Measurements from ENCODE around the gene CNIH3. TPM values are rescaled to one million over a fixed set of nuclear protein-coding genes. Genes with fewer than 3 reads are reported as not detected.
A peak's percentile ranks its signal among the peaks of the same experiment; 100 is the strongest.

The CNIH3 gene
- total and polyA plus RNA-seq, 7 experiments from 2014 or later, result 1.0 to 4.2 (median 2.0) TPM

DNA sequence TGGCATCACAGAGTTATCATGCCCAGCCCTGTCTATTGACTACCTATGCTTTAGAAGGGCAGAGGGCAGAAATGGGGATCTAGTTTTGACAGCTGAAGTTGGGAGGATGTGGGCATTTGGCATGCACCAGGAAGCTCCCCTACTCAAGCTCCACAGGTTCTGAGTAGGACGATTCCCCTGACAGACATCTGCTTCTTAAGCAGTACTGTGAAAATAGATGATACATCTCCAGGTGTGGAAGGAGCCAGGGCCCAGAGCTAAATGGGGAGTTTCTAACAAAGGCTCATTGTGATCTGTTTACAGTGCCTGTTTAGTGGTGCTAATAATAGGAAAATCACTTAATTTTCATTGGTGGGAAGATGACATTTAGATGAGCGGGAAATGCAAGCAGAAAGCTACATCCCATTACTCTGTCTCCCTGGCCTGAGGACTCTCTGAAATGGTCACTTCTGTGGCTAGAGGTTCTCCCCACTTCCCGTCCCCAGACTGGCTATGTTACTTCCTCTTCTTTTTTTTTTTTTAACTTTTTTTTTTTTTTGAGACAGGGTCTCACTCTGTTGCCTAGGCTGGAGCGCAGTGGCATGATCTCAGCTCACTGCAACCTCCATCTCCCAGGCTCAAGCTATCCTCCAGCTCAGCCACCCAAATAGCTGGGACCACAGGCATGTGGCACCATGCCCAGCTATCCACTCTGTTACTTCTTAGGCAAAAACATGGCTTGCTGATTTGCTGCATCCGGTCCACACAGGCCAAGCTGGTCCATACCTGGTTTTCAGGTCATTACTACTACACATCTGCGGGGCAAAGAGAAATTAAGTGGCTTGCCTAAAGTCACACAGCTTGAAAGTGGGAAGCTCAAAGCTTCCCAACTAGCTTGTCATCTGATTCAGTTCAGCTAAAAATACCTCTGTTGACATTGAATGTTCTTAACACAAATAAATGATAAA lies 23.2 kb upstream of the CNIH3 start:
- Mint-ChIP-seq H3K27ac (no peak overlapping the region), H3K4me3 (no peak overlapping the region), H3K4me1 (peaks cover 0 to 13% (median 0%) of the 10 kb centered on the region in 7 donors), H3K36me3 (peaks cover 0 to 15% (median 4%) of the 10 kb centered on the region in 5 donors), H3K27me3 (peaks cover 0 to 16% (median 0%) of the 10 kb centered on the region in 5 donors), H3K9me3 (peaks cover 0 to 8% (median 0%) of the 10 kb centered on the region in 11 donors)
- Histone ChIP-seq H3K27me3 (ENCODE audit: control insufficient read depth in 2 of 2, insufficient read depth in 2 of 2, low read length in 2 of 2) (no peaks in the 10 kb centered on the region), H3K36me3 (ENCODE audit: control insufficient read depth in 2 of 3, insufficient read depth in 3 of 3, low read length in 3 of 3) (no peaks in the 10 kb centered on the region), H3K9me3 (ENCODE audit: control insufficient read depth in 2 of 3, low read length in 3 of 3) (no peaks in the 10 kb centered on the region), H3K4me1 (ENCODE audit: control insufficient read depth in 2 of 2, insufficient read depth in 2 of 2, low read length in 2 of 2) (no peaks in the 10 kb centered on the region), H3K4me3 (ENCODE audit: low read length) (no peak overlapping the region), H3K27ac (ENCODE audit: low read depth, low read length) (no peak overlapping the region)
- ATAC-seq (peak; percentile 65), DNase-seq (no peak)
- POLR2A ChIA-PET, result no interaction called here
- CTCF ChIA-PET, result interaction anchor here (1.0 kb wide), 1 partner anchor 12 kb away, joined by 3 read pairs; no protein-coding TSS in a partner anchor
- intact Hi-C loops (cut with micrococcal nuclease), result no loop called here

DNA sequence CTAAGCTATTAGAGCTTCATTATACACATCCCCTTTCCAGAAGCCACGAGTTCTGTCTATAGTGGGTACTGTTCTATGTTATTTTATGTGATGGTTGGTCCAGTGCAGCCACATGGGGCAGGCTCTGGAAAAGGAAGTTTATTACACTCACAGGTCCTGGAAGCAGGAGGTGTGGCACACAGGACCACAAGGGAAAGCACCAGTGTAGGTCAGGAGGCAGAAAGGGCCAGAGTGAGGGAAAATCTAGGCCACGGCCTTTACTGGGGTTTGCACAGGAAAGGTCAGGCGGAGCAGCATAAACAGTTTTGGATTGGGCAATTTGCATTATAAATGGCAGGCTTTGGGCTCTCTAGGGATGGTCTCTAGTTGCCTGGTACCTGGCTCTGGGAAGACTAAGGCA lies 21.8 kb upstream of the CNIH3 start:
- Mint-ChIP-seq H3K27me3 (peaks cover 0 to 23% (median 0%) of the 10 kb centered on the region in 5 donors), H3K27ac (no peak overlapping the region), H3K9me3 (peaks cover 0 to 8% (median 0%) of the 10 kb centered on the region in 11 donors), H3K4me1 (peaks cover 0 to 13% (median 0%) of the 10 kb centered on the region in 7 donors), H3K4me3 (no peak overlapping the region), H3K36me3 (peaks cover 0 to 11% (median 0%) of the 10 kb centered on the region in 5 donors)
- Histone ChIP-seq H3K4me3 (ENCODE audit: low read length) (no peak overlapping the region), H3K27ac (ENCODE audit: low read depth, low read length) (no peak overlapping the region), H3K9me3 (ENCODE audit: control insufficient read depth in 2 of 3, low read length in 3 of 3) (no peaks in the 10 kb centered on the region), H3K36me3 (ENCODE audit: control insufficient read depth in 2 of 3, insufficient read depth in 3 of 3, low read length in 3 of 3) (no peaks in the 10 kb centered on the region), H3K4me1 (ENCODE audit: control insufficient read depth in 2 of 2, insufficient read depth in 2 of 2, low read length in 2 of 2) (no peaks in the 10 kb centered on the region), H3K27me3 (ENCODE audit: control insufficient read depth in 2 of 2, insufficient read depth in 2 of 2, low read length in 2 of 2) (no peaks in the 10 kb centered on the region)
- POLR2A ChIA-PET, result no interaction called here
- DNase-seq (no peak), ATAC-seq (no peak)
- CTCF ChIA-PET, result no interaction called here
- intact Hi-C loops (cut with micrococcal nuclease), result no loop called here

DNA sequence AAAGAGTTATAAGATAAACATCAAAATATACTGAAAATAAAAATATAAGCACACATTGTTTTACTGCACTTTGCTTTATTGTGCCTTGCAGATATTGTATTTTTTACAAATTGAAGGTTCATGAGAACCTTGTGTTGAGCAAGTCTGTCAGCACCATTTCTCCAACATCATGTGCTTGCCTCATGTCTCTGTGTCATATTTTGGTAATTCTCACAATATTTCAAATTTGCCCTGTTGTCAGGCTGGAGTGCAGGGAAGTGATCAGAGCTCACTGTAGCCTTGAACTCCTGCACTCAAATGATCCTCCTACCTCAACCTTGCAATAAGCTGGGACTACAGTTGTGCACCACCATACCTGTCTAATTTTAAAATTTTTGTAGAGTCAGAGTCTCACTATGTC lies 21.3 kb upstream of the CNIH3 start:
- peak overlapping the region in 1 of 10 donors; percentile 21 for H3K4me3 Mint-ChIP-seq
- DNase-seq (no peak), ATAC-seq (no peak)
- H3K9me3 Mint-ChIP-seq, result peaks cover 0 to 8% (median 0%) of the 10 kb centered on the region in 11 donors
- peaks cover 0 to 9% (median 0%) of the 10 kb centered on the region in 5 donors for H3K36me3 Mint-ChIP-seq
- no peak overlapping the region for H3K4me3 ChIP-seq (ENCODE audit: low read length)
- POLR2A ChIA-PET, result no interaction called here
- no peaks in the 10 kb centered on the region for H3K36me3 ChIP-seq (ENCODE audit: control insufficient read depth in 2 of 3, insufficient read depth in 3 of 3, low read length in 3 of 3)
- CTCF ChIA-PET, result no interaction called here
- peaks cover 0 to 23% (median 0%) of the 10 kb centered on the region in 5 donors for H3K27me3 Mint-ChIP-seq
- H3K4me1 Mint-ChIP-seq, result peaks cover 0 to 13% (median 0%) of the 10 kb centered on the region in 7 donors
- H3K27ac Mint-ChIP-seq, result no peak overlapping the region
- H3K4me1 ChIP-seq (ENCODE audit: control insufficient read depth in 2 of 2, insufficient read depth in 2 of 2, low read length in 2 of 2), result no peaks in the 10 kb centered on the region
- H3K9me3 ChIP-seq (ENCODE audit: control insufficient read depth in 2 of 3, low read length in 3 of 3), result no peaks in the 10 kb centered on the region
- no peak overlapping the region for H3K27ac ChIP-seq (ENCODE audit: low read depth, low read length)
- H3K27me3 ChIP-seq (ENCODE audit: control insufficient read depth in 2 of 2, insufficient read depth in 2 of 2, low read length in 2 of 2), result no peaks in the 10 kb centered on the region
- intact Hi-C loops (cut with micrococcal nuclease), result no loop called here

DNA sequence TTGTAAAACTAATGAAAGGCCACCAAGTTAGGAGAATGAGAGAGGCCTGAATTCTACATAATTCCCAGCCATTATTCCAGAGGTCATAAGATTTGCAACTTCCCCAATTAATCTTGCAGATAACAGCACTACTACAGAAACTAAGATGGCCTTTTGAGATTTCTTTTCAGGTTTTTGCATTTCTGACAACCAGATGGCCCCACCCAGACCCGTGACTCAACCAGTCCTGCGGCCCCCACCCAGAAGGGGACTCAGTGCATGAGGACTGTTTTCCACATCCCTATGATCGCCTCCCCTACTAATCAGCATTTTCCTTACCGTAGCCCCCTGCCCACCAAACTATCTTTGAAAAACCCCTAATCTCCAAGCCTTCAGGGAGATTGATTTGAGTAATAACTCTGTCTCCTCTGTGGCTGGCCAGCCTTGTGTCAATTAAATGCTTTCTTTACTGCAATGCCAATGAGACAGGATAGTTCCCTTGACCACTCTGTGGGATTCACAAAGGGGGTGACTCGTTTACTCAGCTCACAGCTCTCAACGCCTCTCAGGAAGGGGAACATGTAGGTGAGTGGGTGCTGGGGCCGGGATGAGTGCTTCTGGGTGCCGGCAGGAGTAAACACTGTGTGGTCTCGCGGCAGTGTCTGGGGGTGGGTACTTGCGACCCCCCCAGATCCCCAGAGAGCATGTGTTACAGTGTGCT lies 10.5 kb upstream of the CNIH3 start:
- H3K27ac ChIP-seq (ENCODE audit: low read depth, low read length), result no peak overlapping the region
- intact Hi-C loops (cut with micrococcal nuclease), result no loop called here
- ChIA-PET POLR2A (no interaction called here), CTCF (no interaction called here)
- DNase-seq (no peak), ATAC-seq (no peak)
- no peaks in the 10 kb centered on the region for H3K36me3 ChIP-seq (ENCODE audit: control insufficient read depth in 2 of 3, insufficient read depth in 3 of 3, low read length in 3 of 3)
- no peaks in the 10 kb centered on the region for H3K27me3 ChIP-seq (ENCODE audit: control insufficient read depth in 2 of 2, insufficient read depth in 2 of 2, low read length in 2 of 2)
- H3K27ac Mint-ChIP-seq, result no peak overlapping the region
- peaks cover 0 to 3% (median 0%) of the 10 kb centered on the region in 7 donors for H3K4me1 Mint-ChIP-seq
- H3K9me3 ChIP-seq (ENCODE audit: control insufficient read depth in 2 of 3, low read length in 3 of 3), result no peaks in the 10 kb centered on the region
- H3K4me3 ChIP-seq (ENCODE audit: low read length), result no peak overlapping the region
- peaks cover 0 to 6% (median 0%) of the 10 kb centered on the region in 5 donors for H3K36me3 Mint-ChIP-seq
- H3K27me3 Mint-ChIP-seq, result peaks cover 16 to 65% (median 22%) of the 10 kb centered on the region in 5 donors
- peaks cover 0 to 3% (median 0%) of the 10 kb centered on the region in 11 donors for H3K9me3 Mint-ChIP-seq
- no peak overlapping the region for H3K4me3 Mint-ChIP-seq
- H3K4me1 ChIP-seq (ENCODE audit: control insufficient read depth in 2 of 2, insufficient read depth in 2 of 2, low read length in 2 of 2), result no peaks in the 10 kb centered on the region

DNA sequence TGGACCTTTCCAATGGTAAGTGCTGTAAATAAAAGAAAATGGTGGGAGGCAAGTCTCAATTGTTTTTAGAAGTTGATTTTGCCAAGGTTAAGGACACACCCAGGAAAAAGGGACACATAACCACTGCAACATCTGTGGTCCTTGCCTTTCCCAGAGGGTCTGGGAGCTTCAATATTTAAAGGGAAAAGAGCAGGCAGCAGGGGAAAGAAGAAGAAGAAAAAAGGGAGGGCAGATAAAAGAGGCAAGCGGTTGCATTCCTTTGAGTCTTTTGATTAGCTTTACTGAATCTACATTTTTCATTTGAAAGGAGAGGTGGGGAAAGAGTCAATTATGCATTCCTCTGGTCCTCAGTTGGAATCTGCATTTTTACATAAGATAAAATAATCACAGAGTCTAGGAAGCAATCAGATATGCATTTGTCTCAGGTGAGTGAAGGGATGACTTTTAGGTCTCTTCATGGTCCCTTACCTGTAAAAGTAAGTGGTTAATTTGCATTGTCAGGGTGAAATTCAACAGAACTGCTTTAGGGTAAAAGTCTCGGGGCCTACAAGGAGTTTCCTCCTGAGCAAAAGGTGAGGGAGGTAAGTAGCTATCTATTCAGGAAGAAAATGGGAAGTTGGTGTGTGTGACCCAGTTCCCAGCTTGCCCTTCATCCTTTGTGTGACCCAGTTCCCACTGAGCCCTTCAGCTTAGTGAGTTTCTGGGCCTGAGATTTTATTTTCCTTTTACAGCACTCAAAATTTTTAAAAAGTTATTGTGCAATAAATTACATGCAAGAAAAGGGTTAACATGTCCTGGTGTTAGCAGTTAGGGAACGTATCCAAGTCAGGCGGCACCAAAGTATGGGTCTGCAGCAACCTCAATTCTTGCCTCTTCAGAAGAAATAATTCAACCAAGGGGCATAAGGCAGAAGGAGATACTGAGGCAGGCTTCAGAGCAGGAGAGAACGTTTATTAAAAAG lies 8.6 kb upstream of the CNIH3 start:
- no peak for DNase-seq
- no peak overlapping the region for H3K27ac Mint-ChIP-seq
- ChIA-PET CTCF (no interaction called here), POLR2A (interaction anchor here (0.6 kb wide), 1 partner anchor 1561 kb away, joined by 3 read pairs; no protein-coding TSS in a partner anchor)
- no peaks in the 10 kb centered on the region for H3K4me1 ChIP-seq (ENCODE audit: control insufficient read depth in 2 of 2, insufficient read depth in 2 of 2, low read length in 2 of 2)
- intact Hi-C loops (cut with micrococcal nuclease), result no loop called here
- H3K9me3 ChIP-seq (ENCODE audit: control insufficient read depth in 2 of 3, low read length in 3 of 3), result no peaks in the 10 kb centered on the region
- H3K27ac ChIP-seq (ENCODE audit: low read depth, low read length), result no peak overlapping the region
- ATAC-seq, result no peak
- peaks cover 0 to 3% (median 0%) of the 10 kb centered on the region in 7 donors for H3K4me1 Mint-ChIP-seq
- H3K27me3 Mint-ChIP-seq, result peaks cover 16 to 70% (median 19%) of the 10 kb centered on the region in 5 donors
- H3K36me3 ChIP-seq (ENCODE audit: control insufficient read depth in 2 of 3, insufficient read depth in 3 of 3, low read length in 3 of 3), result no peaks in the 10 kb centered on the region
- H3K4me3 ChIP-seq (ENCODE audit: low read length), result no peak overlapping the region
- H3K4me3 Mint-ChIP-seq, result no peak overlapping the region
- H3K27me3 ChIP-seq (ENCODE audit: control insufficient read depth in 2 of 2, insufficient read depth in 2 of 2, low read length in 2 of 2), result no peaks in the 10 kb centered on the region
- H3K9me3 Mint-ChIP-seq, result peaks cover 0 to 4% (median 0%) of the 10 kb centered on the region in 11 donors
- H3K36me3 Mint-ChIP-seq, result peaks cover 0 to 6% (median 0%) of the 10 kb centered on the region in 5 donors

DNA sequence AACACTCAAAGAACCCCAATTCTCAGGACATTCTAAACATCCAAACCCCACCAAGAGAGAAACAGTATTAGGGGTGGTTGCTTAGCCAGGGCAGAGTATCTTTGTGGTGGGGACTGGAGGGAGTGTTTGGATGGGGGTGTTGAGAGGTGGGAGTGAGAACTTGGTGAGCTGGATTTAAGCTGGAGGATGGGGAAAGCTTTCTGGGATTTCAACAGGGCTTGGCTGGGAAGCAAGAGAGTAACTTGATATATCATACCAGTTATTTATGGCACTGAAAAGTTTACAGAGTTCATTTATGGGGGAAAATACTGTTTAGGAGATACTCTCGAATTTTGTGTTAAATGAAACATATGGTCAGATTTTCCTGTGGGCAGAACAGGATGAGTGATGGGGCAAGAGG lies 6.8 kb upstream of the CNIH3 start:
- peaks cover 11 to 70% (median 19%) of the 10 kb centered on the region in 5 donors for H3K27me3 Mint-ChIP-seq
- ChIA-PET POLR2A (no interaction called here), CTCF (no interaction called here)
- H3K27ac Mint-ChIP-seq, result no peak overlapping the region
- DNase-seq, result no peak
- H3K4me3 Mint-ChIP-seq, result no peak overlapping the region
- Histone ChIP-seq H3K9me3 (ENCODE audit: control insufficient read depth in 2 of 3, low read length in 3 of 3) (no peaks in the 10 kb centered on the region), H3K27ac (ENCODE audit: low read depth, low read length) (no peak overlapping the region), H3K36me3 (ENCODE audit: control insufficient read depth in 2 of 3, insufficient read depth in 3 of 3, low read length in 3 of 3) (no peaks in the 10 kb centered on the region), H3K4me3 (ENCODE audit: low read length) (no peak overlapping the region), H3K27me3 (ENCODE audit: control insufficient read depth in 2 of 2, insufficient read depth in 2 of 2, low read length in 2 of 2) (peaks cover 0 to 2% of the 10 kb centered on the region in 2 donors), H3K4me1 (ENCODE audit: control insufficient read depth in 2 of 2, insufficient read depth in 2 of 2, low read length in 2 of 2) (no peaks in the 10 kb centered on the region)
- H3K9me3 Mint-ChIP-seq, result peaks cover 0 to 6% (median 0%) of the 10 kb centered on the region in 11 donors
- intact Hi-C loops (cut with micrococcal nuclease), result no loop called here
- H3K4me1 Mint-ChIP-seq, result peaks cover 0 to 3% (median 0%) of the 10 kb centered on the region in 7 donors
- ATAC-seq, result no peak
- H3K36me3 Mint-ChIP-seq, result peaks cover 0 to 6% (median 0%) of the 10 kb centered on the region in 5 donors
